IPS-18a (cell line): ENCODE measurements around the gene RUNX3.

Source experiments
- H3K27ac ChIP-seq: one replicate; pipeline ENCODE4 v1.5.1; 2013; ENCODE audit warnings: low read length
- H3K27me3 ChIP-seq: one replicate; pipeline ENCODE4 v1.6.1; 2013; ENCODE audit warnings: mild to moderate bottlenecking, low read length; ENCODE audit not compliant: control insufficient read depth, insufficient read depth
- H3K36me3 ChIP-seq: one replicate; pipeline ENCODE4 v1.6.1; 2013; ENCODE audit warnings: low read depth, low read length; ENCODE audit not compliant: control insufficient read depth
- H3K4me1 ChIP-seq: one replicate; pipeline ENCODE4 v1.6.1; 2013; ENCODE audit warnings: low read depth, low read length; ENCODE audit not compliant: control insufficient read depth
- H3K4me3 ChIP-seq: one replicate; pipeline ENCODE4 v1.5.1; 2013; ENCODE audit warnings: low read length
- H3K9ac ChIP-seq: one replicate; pipeline ENCODE4 v1.6.1; 2013; ENCODE audit warnings: mild to moderate bottlenecking, low read length, moderate library complexity
- H3K9me3 ChIP-seq: one replicate; pipeline ENCODE4 v1.6.1; 2013; ENCODE audit warnings: low read depth, low read length; ENCODE audit not compliant: control insufficient read depth

RUNX3 gene

DNA sequence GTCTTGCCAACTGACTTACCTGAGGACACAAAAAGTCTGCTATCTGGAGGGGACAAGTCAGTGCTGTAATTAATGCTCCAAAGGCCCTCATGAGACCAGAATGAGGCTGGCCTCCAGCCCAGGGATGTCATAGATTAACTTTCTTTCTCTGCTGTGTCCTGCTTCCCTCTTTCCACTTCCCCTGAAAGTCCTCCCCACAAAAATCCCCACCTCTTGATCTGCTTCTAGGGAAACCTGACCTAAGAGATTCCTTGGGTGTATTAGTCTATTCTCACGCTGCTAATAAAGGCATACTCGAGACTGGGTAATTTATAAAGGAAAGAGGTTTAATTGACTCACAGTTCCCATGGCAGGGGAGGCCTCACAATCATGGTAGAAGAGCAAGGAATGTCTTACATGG, 39.2 kb downstream of the RUNX3 start:
- H3K9ac ChIP-seq, result no peak overlapping the region
- peaks cover 3% of the 10 kb centered on the region for H3K9me3 ChIP-seq
- H3K4me3 ChIP-seq, result no peak overlapping the region
- no peak overlapping the region for H3K27ac ChIP-seq
- H3K27me3 ChIP-seq, result no peaks in the 10 kb centered on the region
- no peaks in the 10 kb centered on the region for H3K36me3 ChIP-seq
- no peaks in the 10 kb centered on the region for H3K4me1 ChIP-seq

DNA sequence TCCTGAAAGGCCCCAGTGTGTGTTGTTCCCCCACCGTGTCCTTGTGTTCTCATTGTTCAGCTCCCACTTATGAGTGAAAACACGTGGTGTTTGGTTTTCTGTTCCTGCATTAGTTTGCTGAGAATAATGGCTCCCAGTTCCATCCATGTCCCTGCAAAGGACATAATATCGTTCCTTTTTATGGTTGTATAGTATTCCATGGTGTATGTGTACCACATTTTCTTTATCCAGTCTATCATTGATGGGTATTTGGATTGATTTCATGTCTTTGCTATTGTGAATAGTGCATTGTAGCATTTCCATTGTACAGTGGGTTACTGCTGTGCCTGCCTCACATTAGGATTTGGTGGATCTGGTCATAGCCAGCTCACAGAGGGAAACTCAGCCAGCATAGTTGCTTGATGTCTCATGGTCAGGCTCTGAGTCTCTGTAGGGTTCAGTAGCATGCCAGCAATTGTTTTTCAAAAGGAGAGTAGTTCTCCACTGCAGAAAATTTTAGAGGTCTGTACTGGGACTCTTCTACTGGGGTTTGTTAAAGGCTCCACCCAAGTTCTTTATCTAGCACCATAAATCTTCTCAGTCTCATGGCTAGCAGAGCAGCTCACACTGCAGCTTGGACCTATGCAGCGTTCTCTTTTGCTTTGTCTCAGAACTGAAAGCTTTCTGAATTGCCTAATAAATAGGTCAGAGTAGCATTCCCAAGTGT, 41.0 kb downstream of the RUNX3 start:
- Histone ChIP-seq H3K36me3 (no peaks in the 10 kb centered on the region), H3K27me3 (no peaks in the 10 kb centered on the region), H3K9me3 (peaks cover 3% of the 10 kb centered on the region), H3K9ac (no peak overlapping the region), H3K4me1 (no peaks in the 10 kb centered on the region), H3K4me3 (no peak overlapping the region), H3K27ac (no peak overlapping the region)

DNA sequence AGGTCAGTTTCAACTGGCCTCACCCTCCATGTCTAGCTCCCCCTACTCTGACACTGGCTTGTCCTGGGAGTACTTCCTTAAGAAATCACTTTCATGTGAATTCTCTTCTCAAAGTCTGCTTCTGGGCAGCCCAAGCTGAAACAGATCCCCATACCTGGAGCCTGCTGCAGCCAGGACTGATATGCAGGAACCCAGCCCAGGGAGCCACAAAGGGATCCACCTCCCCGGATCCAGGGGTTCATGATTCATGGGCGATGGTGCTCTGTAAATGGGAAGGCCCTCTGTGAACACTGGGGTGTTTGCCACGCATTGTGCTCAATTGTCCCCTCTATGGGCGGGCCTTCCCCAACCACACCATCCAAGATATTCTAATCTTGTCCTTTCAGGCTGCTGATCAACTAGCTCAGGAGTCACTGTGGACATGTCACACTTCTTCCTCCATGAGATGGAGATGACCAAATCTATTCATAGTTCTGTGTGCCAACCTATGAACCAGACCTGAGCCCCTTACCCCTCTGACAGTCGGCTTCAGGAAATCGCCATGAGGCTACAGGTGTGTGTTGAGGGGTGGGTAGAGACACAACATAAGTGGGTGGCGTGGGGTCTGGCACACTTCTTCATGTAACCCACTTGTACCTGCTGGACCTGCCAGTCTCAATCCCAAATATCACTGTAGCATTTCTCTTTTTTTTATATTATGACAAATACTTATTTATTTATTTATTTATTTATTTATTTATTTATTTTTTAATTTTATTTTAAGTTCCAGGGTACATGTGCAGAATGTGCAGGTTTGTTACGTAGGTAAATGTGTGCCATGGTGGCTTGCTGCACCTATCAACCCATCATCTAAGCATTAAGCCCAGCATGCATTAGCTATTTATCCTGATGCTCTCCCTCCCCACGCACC, 41.8 kb downstream of the RUNX3 start:
- H3K4me1 ChIP-seq, result no peaks in the 10 kb centered on the region
- H3K36me3 ChIP-seq, result no peaks in the 10 kb centered on the region
- H3K9ac ChIP-seq, result no peak overlapping the region
- no peaks in the 10 kb centered on the region for H3K27me3 ChIP-seq
- no peak overlapping the region for H3K27ac ChIP-seq
- H3K4me3 ChIP-seq, result no peak overlapping the region
- H3K9me3 ChIP-seq, result peaks cover 3% of the 10 kb centered on the region

DNA sequence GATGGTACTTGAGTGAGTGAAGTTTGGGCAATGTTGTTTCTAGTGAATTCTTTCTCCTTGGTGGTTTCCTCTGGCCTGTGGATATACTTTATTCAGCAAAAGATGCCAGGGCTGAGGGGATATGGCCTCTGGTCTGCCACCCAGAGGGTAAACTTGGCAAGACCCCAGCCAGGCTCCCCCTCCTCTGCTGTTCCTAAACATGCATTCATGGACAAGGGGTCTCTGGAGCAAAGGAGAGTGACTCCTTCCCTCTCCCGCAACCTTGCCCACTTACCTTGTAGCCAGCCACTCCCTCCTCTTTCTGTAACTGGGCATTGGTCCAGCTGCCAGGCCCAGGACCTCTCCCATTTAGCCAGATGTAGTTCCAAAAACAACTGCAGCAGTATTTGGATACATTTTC, 43.8 kb downstream of the RUNX3 start:
- no peaks in the 10 kb centered on the region for H3K9me3 ChIP-seq
- H3K4me3 ChIP-seq, result no peak overlapping the region
- H3K4me1 ChIP-seq, result no peaks in the 10 kb centered on the region
- H3K27ac ChIP-seq, result no peak overlapping the region
- no peaks in the 10 kb centered on the region for H3K36me3 ChIP-seq
- no peaks in the 10 kb centered on the region for H3K27me3 ChIP-seq
- H3K9ac ChIP-seq, result no peak overlapping the region

DNA sequence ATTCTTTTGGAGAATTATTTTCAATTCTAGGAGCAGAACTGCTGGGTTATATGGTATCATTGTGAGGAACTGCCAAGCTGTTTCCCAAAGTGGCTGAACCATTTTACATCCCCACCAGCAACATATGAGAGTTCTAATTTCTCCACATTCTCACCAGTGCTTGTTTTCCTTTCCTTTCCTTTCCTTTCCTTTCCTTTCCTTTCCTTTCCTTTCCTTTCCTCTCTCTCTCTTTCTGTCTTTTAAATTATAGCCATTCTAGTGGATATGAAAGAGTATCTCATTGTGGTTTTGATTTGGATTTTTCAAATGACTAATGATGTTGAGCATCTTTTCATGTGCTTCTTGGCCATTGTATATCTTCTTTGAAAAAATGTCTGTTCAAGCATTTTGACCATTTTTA, 45.3 kb downstream of the RUNX3 start:
- H3K27me3 ChIP-seq, result no peaks in the 10 kb centered on the region
- no peaks in the 10 kb centered on the region for H3K9me3 ChIP-seq
- no peak overlapping the region for H3K9ac ChIP-seq
- no peak overlapping the region for H3K4me3 ChIP-seq
- H3K27ac ChIP-seq, result no peak overlapping the region
- H3K4me1 ChIP-seq, result no peaks in the 10 kb centered on the region
- no peaks in the 10 kb centered on the region for H3K36me3 ChIP-seq

DNA sequence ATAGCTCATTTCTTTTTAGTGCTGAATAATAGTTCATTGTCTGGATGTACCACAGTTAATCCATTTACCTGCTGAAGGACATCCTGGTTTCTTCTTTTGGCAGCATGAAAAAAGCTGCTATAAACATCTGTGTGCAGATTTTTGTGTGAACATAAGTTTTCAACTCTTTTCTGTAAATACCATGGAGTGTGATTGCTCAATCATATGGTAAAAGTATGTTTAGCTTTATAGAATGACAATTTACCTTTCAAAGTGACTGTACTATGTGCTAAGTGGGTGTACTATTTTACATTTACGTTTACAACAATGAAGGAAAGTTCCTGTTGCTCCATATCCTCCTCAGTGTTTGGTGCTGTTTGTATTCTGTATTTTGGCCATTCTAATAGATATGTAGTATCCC, 49.0 kb downstream of the RUNX3 start:
- no peak overlapping the region for H3K4me3 ChIP-seq
- no peaks in the 10 kb centered on the region for H3K36me3 ChIP-seq
- no peaks in the 10 kb centered on the region for H3K27me3 ChIP-seq
- no peak overlapping the region for H3K27ac ChIP-seq
- no peak overlapping the region for H3K9ac ChIP-seq
- no peaks in the 10 kb centered on the region for H3K4me1 ChIP-seq
- no peaks in the 10 kb centered on the region for H3K9me3 ChIP-seq

- no peaks in the 10 kb centered on the region for H3K27me3 ChIP-seq
- H3K36me3 ChIP-seq, result no peaks in the 10 kb centered on the region
- no peak overlapping the region for H3K4me3 ChIP-seq
- H3K4me1 ChIP-seq, result no peaks in the 10 kb centered on the region
- no peak overlapping the region for H3K27ac ChIP-seq
- H3K9ac ChIP-seq, result no peak overlapping the region
- H3K9me3 ChIP-seq, result no peaks in the 10 kb centered on the region
Measured at GRCh38 chr1:24878775-24879742, 51.0 kb downstream of the RUNX3 start.

GRCh38 chr1:24878045-24878444, 52.0 kb downstream of the RUNX3 start:
- Histone ChIP-seq H3K9me3 (no peaks in the 10 kb centered on the region), H3K27me3 (no peaks in the 10 kb centered on the region), H3K9ac (no peak overlapping the region), H3K36me3 (no peaks in the 10 kb centered on the region), H3K4me1 (no peaks in the 10 kb centered on the region), H3K4me3 (no peak overlapping the region), H3K27ac (no peak overlapping the region)

DNA sequence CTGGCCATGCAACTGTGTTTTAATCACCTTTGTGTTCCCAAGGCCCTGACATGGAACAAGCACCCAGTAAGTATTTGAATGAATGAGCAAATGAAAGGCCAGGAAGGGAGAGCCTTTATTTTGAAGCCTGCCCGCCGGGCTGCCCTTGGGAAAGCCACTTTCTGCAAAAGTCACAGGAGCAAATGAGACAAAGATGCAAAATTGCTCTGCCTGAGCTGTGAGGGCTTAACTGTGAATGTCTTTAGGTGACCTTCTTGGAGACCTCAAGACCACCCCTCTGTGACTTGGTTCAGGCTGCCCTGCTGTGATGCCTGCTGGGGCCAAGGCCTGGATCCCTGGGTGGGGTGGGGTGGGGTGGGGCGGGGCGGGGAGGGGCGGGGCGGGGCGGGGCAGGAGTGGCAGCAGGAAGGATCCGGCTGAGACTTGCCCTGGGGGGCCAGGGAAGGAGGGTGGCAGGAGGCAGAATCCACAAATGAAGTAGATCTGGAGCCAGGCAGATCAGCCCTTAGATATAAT, 54.0 kb downstream of the RUNX3 start:
- no peak overlapping the region for H3K9ac ChIP-seq
- H3K4me3 ChIP-seq, result no peak overlapping the region
- no peaks in the 10 kb centered on the region for H3K9me3 ChIP-seq
- no peak overlapping the region for H3K27ac ChIP-seq
- H3K4me1 ChIP-seq, result no peaks in the 10 kb centered on the region
- H3K27me3 ChIP-seq, result no peaks in the 10 kb centered on the region
- no peaks in the 10 kb centered on the region for H3K36me3 ChIP-seq

GRCh38 chr1:24875257-24875656, 54.8 kb downstream of the RUNX3 start:
- H3K27ac ChIP-seq, result no peak overlapping the region
- no peak overlapping the region for H3K9ac ChIP-seq
- no peaks in the 10 kb centered on the region for H3K9me3 ChIP-seq
- H3K36me3 ChIP-seq, result no peaks in the 10 kb centered on the region
- no peaks in the 10 kb centered on the region for H3K27me3 ChIP-seq
- no peaks in the 10 kb centered on the region for H3K4me1 ChIP-seq
- no peak overlapping the region for H3K4me3 ChIP-seq

DNA sequence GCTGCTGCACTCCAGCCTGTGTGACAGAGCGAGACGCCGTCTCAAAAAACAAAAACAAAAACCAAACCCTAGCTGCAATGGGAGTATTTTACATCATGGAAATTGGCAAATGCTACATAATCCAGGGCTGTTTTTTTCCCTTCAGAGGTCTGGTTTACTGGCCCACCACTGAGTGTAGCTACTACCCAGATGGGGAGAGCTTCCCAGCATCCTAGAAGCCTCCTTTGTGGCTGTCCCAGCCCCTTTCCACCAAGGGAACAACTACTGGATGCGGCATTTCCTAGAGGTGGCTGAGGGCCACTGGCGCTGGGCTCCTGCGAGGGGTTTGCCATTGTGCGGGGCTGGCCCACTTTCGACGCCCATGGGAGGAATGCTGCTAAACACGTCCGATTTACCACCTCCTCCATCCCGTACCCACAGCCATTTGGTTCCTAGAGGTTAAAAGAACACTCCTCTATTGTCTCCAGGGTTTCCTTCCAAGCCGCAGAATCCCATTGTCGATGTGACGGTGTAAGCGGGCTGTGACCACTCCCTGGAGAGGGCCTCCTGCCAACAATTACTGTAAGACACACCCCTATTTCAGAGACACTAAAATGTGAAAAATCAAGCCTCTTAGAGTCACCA, 55.4 kb downstream of the RUNX3 start:
- no peaks in the 10 kb centered on the region for H3K36me3 ChIP-seq
- H3K4me3 ChIP-seq, result no peak overlapping the region
- H3K9me3 ChIP-seq, result no peaks in the 10 kb centered on the region
- H3K9ac ChIP-seq, result no peak overlapping the region
- no peaks in the 10 kb centered on the region for H3K27me3 ChIP-seq
- no peak overlapping the region for H3K27ac ChIP-seq
- no peaks in the 10 kb centered on the region for H3K4me1 ChIP-seq
